ENCODE data around the gene TMOD1.

The TMOD1 gene

GRCh38 chr9:97623946-97624345, 122.5 kb downstream of the TMOD1 start:
- H3K4me3 ChIP-seq (ENCODE audit: low read depth, low read length), result no peak overlapping the region
- in situ Hi-C loops (cut with HindIII; ENCODE audit: low sequenced_read_pairs), result no loop called here
- DNase-seq (ENCODE audit: low read depth, low spot score), result no peak
- TF ChIP-seq CTCF (IDR thresholded peaks at IDR 0.05; ENCODE audit: low read depth, low read length), result no peak

GRCh38 chr9:97625620-97626019, 124.2 kb downstream of the TMOD1 start:
- in situ Hi-C loops (cut with HindIII; ENCODE audit: low sequenced_read_pairs), result no loop called here
- DNase-seq (ENCODE audit: low read depth, low spot score), result no peak
- no peak for TF ChIP-seq CTCF (IDR thresholded peaks at IDR 0.05; ENCODE audit: low read depth, low read length)
- no peak overlapping the region for H3K4me3 ChIP-seq (ENCODE audit: low read depth, low read length)

GRCh38 chr9:97627624-97628023, 126.2 kb downstream of the TMOD1 start:
- no peak for DNase-seq (ENCODE audit: low read depth, low spot score)
- in situ Hi-C loops (cut with HindIII; ENCODE audit: low sequenced_read_pairs), result no loop called here
- no peak overlapping the region for H3K4me3 ChIP-seq (ENCODE audit: low read depth, low read length)
- TF ChIP-seq CTCF (IDR thresholded peaks at IDR 0.05; ENCODE audit: low read depth, low read length), result no peak

- in situ Hi-C loops (cut with HindIII; ENCODE audit: low sequenced_read_pairs), result no loop called here
- no peak for DNase-seq (ENCODE audit: low read depth, low spot score)
- no peak overlapping the region for H3K4me3 ChIP-seq (ENCODE audit: low read depth, low read length)
- TF ChIP-seq CTCF (IDR thresholded peaks at IDR 0.05; ENCODE audit: low read depth, low read length), result no peak
Measured at GRCh38 chr9:97628668-97629067, 127.2 kb downstream of the TMOD1 start.

GRCh38 chr9:97629156-97629555, 127.7 kb downstream of the TMOD1 start:
- in situ Hi-C loops (cut with HindIII; ENCODE audit: low sequenced_read_pairs), result no loop called here
- no peak overlapping the region for H3K4me3 ChIP-seq (ENCODE audit: low read depth, low read length)
- no peak for TF ChIP-seq CTCF (IDR thresholded peaks at IDR 0.05; ENCODE audit: low read depth, low read length)
- no peak for DNase-seq (ENCODE audit: low read depth, low spot score)

GRCh38 chr9:97630591-97630990, 129.1 kb downstream of the TMOD1 start:
- no peak for DNase-seq (ENCODE audit: low read depth, low spot score)
- in situ Hi-C loops (cut with HindIII; ENCODE audit: low sequenced_read_pairs), result no loop called here
- TF ChIP-seq CTCF (IDR thresholded peaks at IDR 0.05; ENCODE audit: low read depth, low read length), result no peak
- H3K4me3 ChIP-seq (ENCODE audit: low read depth, low read length), result no peak overlapping the region
